GOT3 (cell line): Measurements from ENCODE around the gene ABCB9.
A peak's percentile ranks its signal among the peaks of the same experiment; 100 is the strongest.
"Not testable (repeated sequence)": the region's sequence is repeated elsewhere in the genome, so short reads cannot be mapped to it uniquely, and the experiment has no call there.

ENCODE experiments used
- DNase-seq: peaks from one replicate; lab custom pipeline; 2025; ENCODE audit warnings: mixed read lengths; lab: John Stamatoyannopoulos, UW

Gene ABCB9

DNA sequence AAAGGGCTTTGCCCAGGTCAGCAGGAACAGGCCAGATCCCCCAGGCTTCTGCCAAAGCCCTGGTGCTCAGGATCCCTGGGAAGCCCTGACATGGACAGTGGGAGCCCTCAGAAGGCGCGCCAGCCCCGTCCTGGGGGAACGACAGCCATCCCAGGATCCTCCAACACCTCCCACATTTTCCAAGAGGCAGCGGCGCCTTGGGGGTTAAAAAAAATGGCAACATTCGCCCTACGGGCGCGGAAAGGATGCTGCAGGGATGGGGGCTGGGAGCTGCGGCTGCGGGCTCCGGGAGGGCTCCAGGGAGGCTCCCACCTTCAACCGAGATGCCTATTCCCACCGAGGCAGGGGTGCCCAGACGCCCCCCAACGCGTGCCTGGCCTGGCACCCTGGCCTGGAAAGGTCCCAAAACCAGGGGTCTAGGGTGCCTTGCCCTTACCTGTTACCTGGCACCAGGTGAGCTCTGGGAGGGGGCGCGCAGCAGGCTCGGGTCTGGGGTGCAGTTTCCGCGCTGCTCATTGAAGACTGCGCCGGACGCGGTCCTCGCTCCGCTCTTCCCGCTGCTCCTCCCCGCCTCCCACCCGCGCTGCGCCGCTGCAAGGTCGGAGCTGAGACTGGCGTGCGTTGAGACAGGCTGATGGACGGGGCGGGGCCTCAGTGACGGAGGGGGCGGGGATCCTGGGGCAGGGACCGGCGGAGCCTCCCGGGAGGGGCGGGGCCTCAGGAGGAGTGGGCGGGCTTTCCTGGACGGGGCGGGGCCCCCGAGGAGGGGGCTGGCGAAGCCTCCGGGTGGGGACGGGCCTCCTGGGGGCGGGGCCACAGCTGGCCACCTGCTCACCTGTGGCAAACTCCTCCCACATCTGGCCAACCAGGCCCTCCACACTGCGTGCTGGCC is at the start of gene ABCB9:
ABCB9 (minus strand) TSS at position 613 of the 892 bp plus-strand sequence. CDS start 6,228 bp downstream, outside the sequence.
- DNase-seq = peak; percentile 49

- DNase-seq = not testable (repeated sequence)
Measured at GRCh38 chr12:123014473-123014872, 48.2 kb upstream of the ABCB9 start.

DNA sequence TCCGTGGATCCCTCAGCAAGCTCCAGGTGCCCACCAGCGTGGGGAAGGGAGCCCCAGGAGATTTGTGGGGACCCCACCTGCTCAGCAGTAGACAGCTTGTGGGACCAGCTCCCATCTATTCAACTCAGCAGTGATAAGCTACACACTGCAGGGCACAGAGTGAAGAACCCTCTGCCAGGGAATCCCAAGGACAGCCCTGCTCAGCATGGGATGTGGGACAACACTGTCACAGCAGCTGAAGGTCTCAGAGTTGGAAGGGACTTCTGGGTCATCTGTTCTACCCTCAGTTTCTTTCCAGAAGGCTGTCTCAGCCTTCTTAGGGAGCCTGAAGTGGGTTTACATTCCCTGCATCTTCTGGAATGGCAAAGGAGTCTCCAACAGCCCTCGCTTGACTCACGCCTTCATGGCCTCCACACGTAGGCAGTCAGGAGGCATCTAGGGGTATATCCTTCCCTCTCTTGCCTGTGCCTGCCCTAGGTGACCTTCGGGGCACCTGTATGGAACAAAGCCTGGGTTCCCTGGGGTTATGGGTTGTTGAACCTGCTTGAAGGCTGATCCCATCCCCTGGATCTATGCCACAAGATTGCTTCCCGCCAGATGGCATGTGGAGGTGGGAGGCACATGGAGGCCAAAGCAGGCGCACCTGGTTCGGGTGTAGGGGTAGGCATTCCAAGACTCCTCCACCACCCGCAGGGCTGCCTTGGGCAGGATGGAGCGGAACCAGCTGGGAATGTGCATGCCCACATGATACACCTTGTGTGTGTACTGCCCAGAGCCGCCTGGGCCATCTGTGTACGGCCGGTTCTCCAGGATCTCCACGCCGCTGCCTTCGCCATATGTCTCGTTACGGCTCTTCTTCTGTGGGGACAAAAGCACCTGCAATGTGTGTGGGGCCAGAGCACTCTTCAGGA is 47.2 kb upstream of the ABCB9 start:
- DNase-seq = no peak

- no peak for DNase-seq
Measured at GRCh38 chr12:123011701-123012100, 45.4 kb upstream of the ABCB9 start.

DNA sequence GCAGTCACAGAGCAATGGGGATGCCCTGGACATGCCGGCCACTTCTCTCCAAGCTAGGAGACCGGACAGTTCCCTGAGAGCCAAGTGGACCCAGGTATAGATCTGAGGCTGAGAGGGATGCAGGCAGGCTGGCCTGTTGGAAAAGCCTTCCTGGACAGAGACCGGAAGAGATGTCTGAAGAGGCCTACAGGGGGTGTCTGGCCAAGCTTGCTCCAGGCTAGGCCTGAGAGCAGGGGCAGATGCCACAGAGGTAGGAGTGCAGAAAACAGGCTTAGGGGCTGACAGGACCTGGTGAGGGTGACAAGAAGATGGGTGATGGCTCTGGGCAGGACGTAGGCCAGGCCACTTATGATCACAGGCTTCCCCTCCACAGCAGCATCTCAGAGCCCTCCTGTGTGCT is 44.4 kb upstream of the ABCB9 start:
- no peak for DNase-seq

- DNase-seq = no peak
Measured at GRCh38 chr12:123010110-123010509, 43.8 kb upstream of the ABCB9 start.

- DNase-seq = no peak
Measured at GRCh38 chr12:123006977-123007376, 40.7 kb upstream of the ABCB9 start.

DNA sequence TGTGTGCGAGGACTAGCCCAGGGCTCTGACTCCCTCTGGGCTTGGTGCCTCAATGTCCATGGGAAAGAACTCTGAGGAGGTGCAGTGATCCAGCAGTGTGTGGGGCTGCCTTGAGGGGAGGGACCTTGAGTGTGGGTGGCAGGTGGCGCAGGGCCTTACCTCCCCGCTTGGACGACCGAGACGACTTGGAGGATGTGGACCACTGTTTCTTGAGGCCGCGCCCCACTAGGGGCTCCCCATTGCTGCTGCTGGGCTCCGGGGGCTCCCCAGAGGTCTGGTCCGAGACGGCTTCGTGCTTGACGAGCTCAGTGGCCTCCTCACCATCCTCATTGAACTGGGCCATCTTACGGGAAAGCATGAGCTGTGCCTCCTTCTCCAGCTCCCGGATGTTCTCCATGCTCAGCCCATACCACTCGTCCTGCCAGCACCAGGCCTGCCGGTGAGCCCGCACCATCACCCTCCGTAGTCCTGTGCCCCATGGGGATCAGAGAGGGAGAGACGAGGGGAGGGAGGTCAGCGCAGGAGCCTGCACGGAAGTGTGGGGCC is 38.9 kb upstream of the ABCB9 start:
- no peak for DNase-seq

GRCh38 chr12:123004287-123004686 is 38.0 kb upstream of the ABCB9 start:
- DNase-seq = no peak

DNA sequence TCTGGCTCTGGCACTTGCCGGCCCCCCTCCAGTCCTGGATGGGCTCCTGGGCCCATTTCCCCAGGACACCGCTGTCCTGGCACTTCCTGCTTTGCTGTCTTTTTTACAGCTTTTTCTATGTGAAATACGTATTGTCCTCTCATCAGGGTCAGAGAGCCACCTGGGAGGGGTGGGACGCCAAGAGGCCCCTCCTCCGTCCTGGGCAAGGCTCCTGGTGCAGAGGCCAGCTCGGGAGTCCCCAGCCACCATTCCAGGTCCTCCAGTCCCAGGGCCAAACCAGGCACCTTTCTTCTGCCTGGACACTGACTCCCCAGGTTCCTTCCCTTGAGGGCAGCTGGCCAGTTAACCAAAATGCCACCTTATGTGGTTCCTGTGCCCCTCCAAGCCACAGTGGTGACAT is 37.0 kb upstream of the ABCB9 start:
- DNase-seq = no peak

- DNase-seq = no peak
Measured at GRCh38 chr12:123001464-123001863, 35.2 kb upstream of the ABCB9 start.

GRCh38 chr12:123000578-123000977 is 34.3 kb upstream of the ABCB9 start:
- DNase-seq = no peak

DNA sequence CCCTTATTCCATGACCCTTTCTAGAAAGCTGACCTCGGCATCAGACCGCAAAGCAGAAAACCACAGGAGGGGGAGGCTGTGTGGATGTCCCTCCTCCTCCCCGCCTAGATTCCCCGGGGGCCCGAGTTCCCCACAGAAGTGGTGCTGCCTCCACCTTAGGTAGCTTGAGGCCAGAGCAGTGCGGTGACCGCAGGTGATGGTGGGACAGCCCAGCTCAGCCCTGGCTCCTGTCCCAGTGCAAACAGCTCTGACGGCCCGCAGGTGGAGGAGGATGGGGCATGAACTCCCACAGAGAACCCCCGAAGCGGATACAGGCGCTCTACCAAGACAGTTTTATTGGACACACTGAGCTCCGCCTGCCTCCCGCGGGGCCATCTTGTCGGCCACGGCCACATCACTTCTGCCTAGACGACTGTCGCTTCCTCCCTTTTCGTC is 33.7 kb upstream of the ABCB9 start:
- DNase-seq = no peak

DNA sequence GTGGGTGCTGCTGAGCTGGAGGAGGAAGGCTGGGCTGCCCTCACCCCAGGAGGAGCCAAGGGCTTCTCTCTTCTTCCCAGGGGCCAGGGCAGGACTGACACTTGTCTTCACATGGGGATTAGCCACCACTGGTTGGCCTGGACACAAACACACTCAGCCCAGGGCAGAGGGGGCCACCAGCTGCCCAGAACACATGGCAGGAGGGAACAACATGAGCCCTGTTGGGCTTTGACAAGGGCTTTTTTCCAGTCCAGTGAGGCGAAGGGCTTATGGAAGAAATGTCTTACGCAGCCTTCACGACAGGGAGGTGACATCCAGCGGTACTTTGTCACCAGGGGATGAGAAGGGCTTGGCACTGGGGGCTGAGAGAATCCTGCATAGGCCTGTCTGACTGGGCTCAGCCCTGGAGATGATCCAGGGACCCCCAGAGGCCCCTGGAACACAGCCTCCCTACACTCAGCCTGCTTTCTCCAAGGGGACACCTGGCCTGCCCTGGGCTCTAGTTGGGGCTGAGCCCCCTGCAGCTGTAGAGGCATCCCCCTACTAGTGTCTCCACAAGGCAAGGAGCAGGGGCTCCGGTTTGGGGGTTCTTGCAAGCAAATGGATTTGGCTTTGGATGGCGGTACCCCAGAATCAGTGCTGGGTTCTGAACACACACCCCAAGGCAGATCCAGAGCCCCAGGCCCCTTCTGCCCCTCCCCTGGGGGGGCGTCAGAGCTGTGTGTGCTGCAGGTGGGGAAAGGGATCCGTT is 33.1 kb upstream of the ABCB9 start:
- DNase-seq = no peak

GRCh38 chr12:122998316-122998715 is 32.1 kb upstream of the ABCB9 start:
- no peak for DNase-seq

- DNase-seq = no peak
Measured at GRCh38 chr12:122997343-122998250, 31.3 kb upstream of the ABCB9 start.

- no peak for DNase-seq
Measured at GRCh38 chr12:122996621-122997342, 30.5 kb upstream of the ABCB9 start.

DNA sequence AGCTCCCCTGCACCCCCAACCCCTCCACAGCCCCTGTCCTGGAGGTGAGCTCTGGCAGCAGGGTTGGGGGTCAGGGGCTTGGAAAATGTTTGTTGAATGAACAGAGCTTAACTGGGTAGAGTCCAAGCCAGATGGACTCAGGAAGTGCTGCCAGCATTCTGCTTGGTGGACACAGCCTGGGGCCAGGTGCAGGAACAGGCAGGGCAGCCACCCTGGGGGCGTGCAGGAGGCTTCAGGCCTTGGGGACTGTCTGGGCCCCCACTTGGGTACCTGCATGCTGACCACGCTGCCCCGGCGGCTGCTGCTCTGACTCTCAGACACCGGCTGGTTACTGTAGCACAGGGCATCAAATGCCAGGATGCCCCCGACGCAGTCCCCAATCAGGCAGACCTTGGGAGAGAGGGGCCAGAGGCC is 29.9 kb upstream of the ABCB9 start:
- no peak for DNase-seq

GRCh38 chr12:122995503-122996187 is 29.4 kb upstream of the ABCB9 start:
- DNase-seq = no peak
